Mesendoderm (in vitro differentiated cells): ENCODE measurements around the gene SCAMP1.

Experiments used
- DNase-seq: peaks from one replicate; pipeline ENCODE4 v3.0.0; 2013
- H2AK5ac ChIP-seq: 2 replicates; pipeline ENCODE4 v1.6.1; 2013; ENCODE audit warnings: low read length, inconsistent platforms
- H2BK120ac ChIP-seq: 2 replicates; pipeline ENCODE4 v1.6.1; 2013; ENCODE audit warnings: low read depth, mild to moderate bottlenecking, low read length, moderate library complexity, mixed read lengths
- H2BK15ac ChIP-seq: replicated peaks from 2 replicates; pipeline ENCODE4 v1.6.1; 2013; ENCODE audit warnings: low read depth, mild to moderate bottlenecking, moderate library complexity
- H2BK5ac ChIP-seq: 2 replicates; pipeline ENCODE4 v1.6.1; 2013; ENCODE audit warnings: low read length, inconsistent platforms
- H3K18ac ChIP-seq: 2 replicates; pipeline ENCODE4 v1.6.1; 2013; ENCODE audit warnings: mild to moderate bottlenecking, low read length, mixed read lengths
- H3K23ac ChIP-seq: one replicate; pipeline ENCODE4 v1.6.1; 2013; ENCODE audit warnings: low read length
- H3K27ac ChIP-seq: 2 replicates; pipeline ENCODE4 v1.5.1; 2013; ENCODE audit warnings: low read depth, mild to moderate bottlenecking, inconsistent platforms, low read length, moderate library complexity
- H3K27me3 ChIP-seq: 2 replicates; pipeline ENCODE4 v1.6.1; 2013; ENCODE audit warnings: low read length, control low read depth, mild to moderate bottlenecking, inconsistent platforms; ENCODE audit not compliant: insufficient read depth, poor library complexity
- H3K36me3 ChIP-seq: 2 replicates; pipeline ENCODE4 v1.6.1; 2013; ENCODE audit warnings: low read length, inconsistent platforms; ENCODE audit not compliant: control insufficient read depth, insufficient read depth
- H3K4ac ChIP-seq: one replicate; pipeline ENCODE4 v1.6.1; 2013; ENCODE audit warnings: low read depth, mild to moderate bottlenecking, low read length, moderate library complexity
- H3K4me1 ChIP-seq: 2 replicates; pipeline ENCODE4 v1.6.1; 2013; ENCODE audit warnings: low read depth, low read length, inconsistent platforms; ENCODE audit not compliant: control insufficient read depth
- H3K4me2 ChIP-seq: 2 replicates; pipeline ENCODE4 v1.6.1; 2013; ENCODE audit warnings: low read length
- H3K4me3 ChIP-seq: 2 replicates; pipeline ENCODE4 v1.5.1; 2013; ENCODE audit warnings: mild to moderate bottlenecking, low read length
- H3K56ac ChIP-seq: one replicate; pipeline ENCODE4 v1.6.1; 2013; ENCODE audit warnings: low read length
- H3K79me1 ChIP-seq: 2 replicates; pipeline ENCODE4 v1.6.1; 2013; ENCODE audit warnings: low read length, inconsistent platforms
- H3K79me2 ChIP-seq: 2 replicates; pipeline ENCODE4 v1.6.1; 2013; ENCODE audit warnings: mild to moderate bottlenecking, low read length; ENCODE audit not compliant: control insufficient read depth, insufficient read depth
- H3K9ac ChIP-seq: 2 replicates; pipeline ENCODE4 v1.6.1; 2013; ENCODE audit warnings: low read length, inconsistent platforms
- H4K5ac ChIP-seq: one replicate; pipeline ENCODE4 v1.6.1; 2013; ENCODE audit warnings: low read length
- H4K8ac ChIP-seq: one replicate; pipeline ENCODE4 v1.6.1; 2013; ENCODE audit warnings: low read depth, mild to moderate bottlenecking, control low read depth, low read length, moderate library complexity
- WGBS: extraction: QIAGEN DNeasy Blood & Tissue Kit; methylation state at CpG from one replicate; pipeline ENCODE4 v1.1.7; 2013; ENCODE audit warnings: low lambda C conversion rate, missing lambda C conversion rate; ENCODE audit not compliant: insufficient coverage; ENCODE audit errors: extremely low coverage; 5-methylcytosine and 5-hydroxymethylcytosine counted together

The SCAMP1 gene

DNA sequence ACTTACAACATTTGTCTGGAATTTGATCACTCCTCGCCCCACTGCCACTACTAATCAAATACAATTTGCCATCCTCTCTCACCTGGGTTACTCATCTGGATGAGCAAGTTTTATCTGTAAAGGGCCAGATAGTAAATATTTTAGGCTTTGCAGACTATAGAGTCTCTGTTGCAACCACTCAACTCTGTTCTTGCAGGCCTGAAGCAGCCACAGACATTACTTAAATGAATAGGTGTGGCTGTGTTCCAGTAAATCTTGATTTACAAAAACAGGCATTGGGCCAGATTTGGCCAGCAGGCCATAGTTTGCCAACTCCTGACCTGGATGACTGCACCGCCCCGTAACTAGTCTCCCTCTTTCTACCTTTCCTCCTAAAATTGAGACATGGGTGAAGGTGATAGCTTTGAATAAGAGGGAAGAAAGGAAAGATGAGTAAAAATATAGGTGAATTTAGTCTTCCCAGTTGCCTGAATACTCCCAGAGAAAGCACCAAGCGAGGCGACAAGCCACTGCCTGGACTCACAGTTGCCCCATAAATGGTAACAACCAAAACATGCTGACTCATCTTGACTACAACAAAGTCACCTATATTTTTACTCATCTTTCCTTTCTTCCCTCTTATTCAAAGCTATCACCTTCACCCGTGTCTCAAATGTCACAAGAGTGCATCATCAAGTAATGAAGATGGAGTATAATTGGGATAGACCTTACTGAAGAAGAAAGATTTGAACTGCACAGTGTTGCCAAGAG lies 32.5 kb upstream of the SCAMP1 start:
- no peak for DNase-seq
- no peak overlapping the region for H3K4me3 ChIP-seq
- no peak overlapping the region for H4K5ac ChIP-seq
- H3K4me1 ChIP-seq = peaks cover 1% of the 10 kb centered on the region
- no peak overlapping the region for H3K4me2 ChIP-seq
- H2AK5ac ChIP-seq = no peak overlapping the region
- no peaks in the 10 kb centered on the region for H3K27me3 ChIP-seq
- no peak overlapping the region for H3K56ac ChIP-seq
- H3K4ac ChIP-seq = peak overlapping the region; percentile 81
- H2BK15ac ChIP-seq = peak overlapping the region; percentile 94
- H3K36me3 ChIP-seq = no peaks in the 10 kb centered on the region
- no peaks in the 10 kb centered on the region for H3K79me2 ChIP-seq
- H3K18ac ChIP-seq = peak overlapping the region; percentile 94
- no peak overlapping the region for H3K23ac ChIP-seq
- H3K27ac ChIP-seq = no peak overlapping the region
- H2BK120ac ChIP-seq = peak overlapping the region; percentile 86
- WGBS = no CpG with 5 or more reads among the region's 6 CpGs
- no peak overlapping the region for H2BK5ac ChIP-seq
- H4K8ac ChIP-seq = no peak overlapping the region
- no peak overlapping the region for H3K9ac ChIP-seq
- H3K79me1 ChIP-seq = no peaks in the 10 kb centered on the region

DNA sequence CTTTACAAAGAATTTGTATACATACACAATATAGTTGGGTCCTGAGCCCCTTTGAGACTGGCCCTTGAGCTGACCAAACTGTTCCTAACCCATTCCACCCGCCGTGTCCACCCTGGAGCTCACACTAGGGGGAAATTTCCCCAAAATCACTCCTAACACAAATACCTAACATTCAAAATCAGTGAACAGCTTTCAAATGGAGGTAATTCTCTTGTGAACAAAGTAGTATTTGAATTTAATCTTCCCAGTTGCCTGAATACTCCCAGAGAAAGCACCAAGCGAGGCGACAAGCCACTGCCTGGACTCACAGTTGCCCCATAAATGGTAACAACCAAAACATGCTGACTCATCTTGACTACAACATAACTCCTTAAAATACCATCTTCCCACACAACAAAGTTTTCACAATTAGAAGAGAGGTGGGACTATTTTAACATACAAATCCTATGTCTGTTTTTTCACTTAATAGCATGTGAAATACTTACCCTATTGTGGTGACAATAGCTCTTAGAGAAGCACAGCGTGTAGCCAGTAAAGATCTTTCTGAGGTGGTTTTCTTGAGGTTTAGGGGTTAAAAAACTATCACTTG lies 31.7 kb upstream of the SCAMP1 start:
- peak overlapping the region; percentile 8 for H2BK5ac ChIP-seq
- H3K23ac ChIP-seq = no peak overlapping the region
- no CpG with 5 or more reads among the region's 5 CpGs for WGBS
- H2AK5ac ChIP-seq = no peak overlapping the region
- peak; percentile 41 for DNase-seq
- H3K27ac ChIP-seq = peak overlapping the region; percentile 25
- no peak overlapping the region for H3K9ac ChIP-seq
- H3K4ac ChIP-seq = peak overlapping the region; percentile 55
- H3K79me2 ChIP-seq = no peaks in the 10 kb centered on the region
- H3K4me1 ChIP-seq = peaks cover 1% of the 10 kb centered on the region
- H3K36me3 ChIP-seq = no peaks in the 10 kb centered on the region
- no peaks in the 10 kb centered on the region for H3K27me3 ChIP-seq
- H4K8ac ChIP-seq = peak overlapping the region; percentile 81
- H3K56ac ChIP-seq = no peak overlapping the region
- peak overlapping the region; percentile 94 for H2BK15ac ChIP-seq
- H3K79me1 ChIP-seq = no peaks in the 10 kb centered on the region
- H3K4me2 ChIP-seq = no peak overlapping the region
- H3K18ac ChIP-seq = peak overlapping the region; percentile 94
- H3K4me3 ChIP-seq = no peak overlapping the region
- H2BK120ac ChIP-seq = no peak overlapping the region
- no peak overlapping the region for H4K5ac ChIP-seq

DNA sequence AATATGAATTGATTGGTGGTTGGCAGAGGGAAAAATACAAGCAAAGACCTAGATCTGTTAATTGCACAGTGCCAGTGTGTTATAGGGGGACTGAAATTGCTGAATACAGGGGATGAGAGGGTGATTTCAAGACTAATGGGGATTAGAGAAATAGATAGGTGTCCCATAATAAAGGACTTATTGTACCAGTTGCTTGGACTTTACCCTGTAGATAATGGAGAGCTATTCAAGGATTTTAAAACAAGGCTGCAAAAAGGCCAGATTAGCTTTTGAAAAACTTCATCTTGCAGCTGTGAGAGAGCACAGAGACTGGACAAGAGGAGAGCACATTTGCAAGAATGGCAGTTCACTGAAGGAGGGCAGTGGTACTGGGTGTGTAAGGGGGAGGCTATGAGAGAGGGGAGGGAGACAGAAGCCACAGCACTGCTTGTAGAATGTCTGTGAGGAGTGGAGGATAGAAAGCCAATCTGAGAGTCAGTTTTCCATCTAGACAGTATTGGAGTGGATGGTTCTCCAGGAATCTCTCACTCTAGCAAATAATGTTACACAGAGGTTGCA lies 28.8 kb upstream of the SCAMP1 start:
- no peak overlapping the region for H3K4ac ChIP-seq
- H3K36me3 ChIP-seq = no peaks in the 10 kb centered on the region

DNA sequence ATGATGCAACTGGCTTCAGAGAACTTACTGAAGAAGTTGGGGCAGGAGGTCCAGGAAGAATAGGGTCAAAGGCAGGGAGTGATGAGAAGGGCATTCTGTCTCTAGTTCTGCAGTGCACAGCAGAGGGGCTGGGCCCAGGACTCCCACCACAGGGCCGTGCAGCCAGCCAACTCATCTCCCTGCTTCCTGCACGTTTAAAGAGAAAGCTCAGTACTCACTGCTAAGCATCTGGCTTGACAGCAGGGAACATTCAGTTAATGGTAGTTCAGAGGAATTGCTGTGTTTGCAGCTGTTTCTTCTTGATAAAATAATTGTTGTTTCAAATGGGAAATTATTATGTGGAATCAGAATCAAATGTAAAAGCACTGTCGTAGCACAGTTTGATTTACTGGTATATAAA lies 25.6 kb upstream of the SCAMP1 start:
- H4K5ac ChIP-seq = no peak overlapping the region
- no peak overlapping the region for H2BK120ac ChIP-seq
- WGBS = no CpG with 5 or more reads among the region's 3 CpGs
- H2BK5ac ChIP-seq = no peak overlapping the region
- H4K8ac ChIP-seq = no peak overlapping the region
- H3K36me3 ChIP-seq = no peaks in the 10 kb centered on the region
- no peak overlapping the region for H3K4ac ChIP-seq
- H3K79me1 ChIP-seq = no peaks in the 10 kb centered on the region
- DNase-seq = no peak
- H3K27ac ChIP-seq = no peak overlapping the region
- H3K9ac ChIP-seq = no peak overlapping the region
- no peaks in the 10 kb centered on the region for H3K27me3 ChIP-seq
- no peaks in the 10 kb centered on the region for H3K79me2 ChIP-seq
- H3K56ac ChIP-seq = no peak overlapping the region
- H3K18ac ChIP-seq = no peak overlapping the region
- no peak overlapping the region for H2AK5ac ChIP-seq
- no peak overlapping the region for H3K4me2 ChIP-seq
- no peak overlapping the region for H3K23ac ChIP-seq
- no peak overlapping the region for H2BK15ac ChIP-seq
- H3K4me1 ChIP-seq = no peaks in the 10 kb centered on the region
- no peak overlapping the region for H3K4me3 ChIP-seq

More for the DNA sequence above, 28.8 kb upstream of the SCAMP1 start:
- peaks cover 1% of the 10 kb centered on the region for H3K4me1 ChIP-seq
- no peak overlapping the region for H2BK15ac ChIP-seq
- H3K4me2 ChIP-seq = no peak overlapping the region
- no peak overlapping the region for H3K27ac ChIP-seq
- H3K23ac ChIP-seq = no peak overlapping the region
- H2BK120ac ChIP-seq = no peak overlapping the region
- DNase-seq = no peak
- H3K79me2 ChIP-seq = no peaks in the 10 kb centered on the region
- H3K4me3 ChIP-seq = no peak overlapping the region
- H4K5ac ChIP-seq = no peak overlapping the region
- H2BK5ac ChIP-seq = no peak overlapping the region
- no peaks in the 10 kb centered on the region for H3K79me1 ChIP-seq
- H3K9ac ChIP-seq = no peak overlapping the region
- H2AK5ac ChIP-seq = no peak overlapping the region
- no peaks in the 10 kb centered on the region for H3K27me3 ChIP-seq
- H3K56ac ChIP-seq = no peak overlapping the region
- H3K18ac ChIP-seq = no peak overlapping the region
- H4K8ac ChIP-seq = no peak overlapping the region

DNA sequence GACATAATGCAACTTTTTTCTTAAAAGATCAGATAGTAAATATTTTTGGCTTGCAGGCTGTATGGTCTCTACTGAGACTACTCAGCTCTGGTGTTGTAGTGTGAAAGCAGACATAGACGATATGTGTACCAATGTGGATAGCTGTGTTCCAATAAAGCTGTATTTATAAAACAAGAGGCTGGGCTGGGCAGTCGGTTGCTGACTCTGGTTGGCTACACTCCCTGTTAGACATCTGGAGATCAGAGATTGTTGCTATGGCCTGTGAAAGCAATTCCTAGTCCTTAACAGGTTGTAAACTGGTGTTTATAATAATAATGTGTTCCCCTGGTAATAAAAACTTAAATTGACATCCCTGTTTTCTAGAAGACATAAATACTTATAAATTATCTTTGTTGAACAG lies 24.4 kb upstream of the SCAMP1 start:
- peak overlapping the region; percentile 73 for H2BK120ac ChIP-seq
- H4K8ac ChIP-seq = no peak overlapping the region
- H2BK5ac ChIP-seq = no peak overlapping the region
- no peak overlapping the region for H3K4me2 ChIP-seq
- H3K23ac ChIP-seq = no peak overlapping the region
- H3K79me2 ChIP-seq = no peaks in the 10 kb centered on the region
- no peak overlapping the region for H3K18ac ChIP-seq
- H3K4me3 ChIP-seq = no peak overlapping the region
- H3K9ac ChIP-seq = no peak overlapping the region
- H3K56ac ChIP-seq = no peak overlapping the region
- H2BK15ac ChIP-seq = no peak overlapping the region
- H3K36me3 ChIP-seq = no peaks in the 10 kb centered on the region
- no peak overlapping the region for H4K5ac ChIP-seq
- no peaks in the 10 kb centered on the region for H3K79me1 ChIP-seq
- H2AK5ac ChIP-seq = no peak overlapping the region
- WGBS = no CpG with 5 or more reads among the region's 2 CpGs
- H3K4ac ChIP-seq = no peak overlapping the region
- peaks cover 3% of the 10 kb centered on the region for H3K27me3 ChIP-seq
- no peak overlapping the region for H3K27ac ChIP-seq
- H3K4me1 ChIP-seq = no peaks in the 10 kb centered on the region
- DNase-seq = no peak
